ENCODE measurements around the gene NOL9. TPM values are rescaled to one million over a fixed set of nuclear protein-coding genes. Genes with fewer than 3 reads are reported as not detected.
A peak's percentile ranks its signal among the peaks of the same experiment; 100 is the strongest.

NOL9 gene
- total RNA-seq, 3 donors from 2014 or later: 20.0 to 28.3 (median 21.1) TPM

GRCh38 chr1:6584126-6585080 is 30.1 kb upstream of the NOL9 start:
- TF ChIP-seq, protein P1, sequence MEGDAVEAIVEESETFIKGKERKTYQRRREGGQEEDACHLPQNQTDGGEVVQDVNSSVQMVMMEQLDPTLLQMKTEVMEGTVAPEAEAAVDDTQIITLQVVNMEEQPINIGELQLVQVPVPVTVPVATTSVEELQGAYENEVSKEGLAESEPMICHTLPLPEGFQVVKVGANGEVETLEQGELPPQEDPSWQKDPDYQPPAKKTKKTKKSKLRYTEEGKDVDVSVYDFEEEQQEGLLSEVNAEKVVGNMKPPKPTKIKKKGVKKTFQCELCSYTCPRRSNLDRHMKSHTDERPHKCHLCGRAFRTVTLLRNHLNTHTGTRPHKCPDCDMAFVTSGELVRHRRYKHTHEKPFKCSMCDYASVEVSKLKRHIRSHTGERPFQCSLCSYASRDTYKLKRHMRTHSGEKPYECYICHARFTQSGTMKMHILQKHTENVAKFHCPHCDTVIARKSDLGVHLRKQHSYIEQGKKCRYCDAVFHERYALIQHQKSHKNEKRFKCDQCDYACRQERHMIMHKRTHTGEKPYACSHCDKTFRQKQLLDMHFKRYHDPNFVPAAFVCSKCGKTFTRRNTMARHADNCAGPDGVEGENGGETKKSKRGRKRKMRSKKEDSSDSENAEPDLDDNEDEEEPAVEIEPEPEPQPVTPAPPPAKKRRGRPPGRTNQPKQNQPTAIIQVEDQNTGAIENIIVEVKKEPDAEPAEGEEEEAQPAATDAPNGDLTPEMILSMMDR (IDR thresholded peaks at IDR 0.05): no peak
- intact Hi-C loops (cut with DNase I, micrococcal nuclease): no loop called here
- Histone ChIP-seq H3K4me1 (ENCODE audit: low read depth) (peaks cover 33% of the 10 kb centered on the region), H3K4me3 (no peak overlapping the region), H3K36me3 (ENCODE audit: low read depth) (no peaks in the 10 kb centered on the region), H3K9me3 (no peaks in the 10 kb centered on the region)
- ATAC-seq (no peak), DNase-seq (no peak)

GRCh38 chr1:6582370-6582769 is 28.1 kb upstream of the NOL9 start:
- H3K4me1 ChIP-seq (ENCODE audit: low read depth): peaks cover 37% of the 10 kb centered on the region
- peak; percentile 74 for ATAC-seq
- H3K4me3 ChIP-seq: no peak overlapping the region
- intact Hi-C loops (cut with DNase I, micrococcal nuclease): no loop called here
- H3K36me3 ChIP-seq (ENCODE audit: low read depth): no peaks in the 10 kb centered on the region
- H3K9me3 ChIP-seq: no peaks in the 10 kb centered on the region
- DNase-seq: peak; percentile 78 to 98 (median 82)
- TF ChIP-seq, protein P1 (IDR thresholded peaks at IDR 0.05): no peak

GRCh38 chr1:6581561-6582305 is 27.4 kb upstream of the NOL9 start:
- Histone ChIP-seq H3K4me3 (no peak overlapping the region), H3K36me3 (ENCODE audit: low read depth) (no peaks in the 10 kb centered on the region), H3K9me3 (no peaks in the 10 kb centered on the region), H3K4me1 (ENCODE audit: low read depth) (peaks cover 37% of the 10 kb centered on the region)
- intact Hi-C loops (cut with DNase I, micrococcal nuclease): no loop called here
- DNase-seq: peak in 1 of 3 donors; percentile 46
- TF ChIP-seq, protein P1 (IDR thresholded peaks at IDR 0.05): no peak
- ATAC-seq: peak; percentile 19

DNA sequence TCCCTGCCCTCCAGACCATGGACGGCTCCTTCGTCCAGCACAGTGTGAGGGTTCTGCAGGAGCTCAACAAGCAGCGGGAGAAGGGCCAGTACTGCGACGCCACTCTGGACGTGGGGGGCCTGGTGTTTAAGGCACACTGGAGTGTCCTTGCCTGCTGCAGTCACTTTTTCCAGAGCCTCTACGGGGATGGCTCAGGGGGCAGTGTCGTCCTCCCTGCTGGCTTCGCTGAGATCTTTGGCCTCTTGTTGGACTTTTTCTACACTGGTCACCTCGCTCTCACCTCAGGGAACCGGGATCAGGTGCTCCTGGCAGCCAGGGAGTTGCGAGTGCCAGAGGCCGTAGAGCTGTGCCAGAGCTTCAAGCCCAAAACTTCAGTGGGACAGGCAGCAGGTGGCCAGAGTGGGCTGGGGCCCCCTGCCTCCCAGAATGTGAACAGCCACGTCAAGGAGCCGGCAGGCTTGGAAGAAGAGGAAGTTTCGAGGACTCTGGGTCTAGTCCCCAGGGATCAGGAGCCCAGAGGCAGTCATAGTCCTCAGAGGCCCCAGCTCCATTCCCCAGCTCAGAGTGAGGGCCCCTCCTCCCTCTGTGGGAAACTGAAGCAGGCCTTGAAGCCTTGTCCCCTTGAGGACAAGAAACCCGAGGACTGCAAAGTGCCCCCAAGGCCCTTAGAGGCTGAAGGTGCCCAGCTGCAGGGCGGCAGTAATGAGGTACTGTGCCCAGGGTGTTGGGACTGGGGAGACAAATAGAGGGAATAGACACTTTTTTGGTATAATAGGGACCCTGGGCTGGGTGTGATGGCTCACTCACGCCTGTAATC is 26.5 kb upstream of the NOL9 start:
- ATAC-seq: peak; percentile 2
- Histone ChIP-seq H3K9me3 (no peaks in the 10 kb centered on the region), H3K4me3 (peak overlapping the region; percentile 83), H3K36me3 (ENCODE audit: low read depth) (no peaks in the 10 kb centered on the region), H3K4me1 (ENCODE audit: low read depth) (peaks cover 37% of the 10 kb centered on the region)
- intact Hi-C loops (cut with DNase I, micrococcal nuclease): no loop called here
- no peak for DNase-seq
- TF ChIP-seq, protein P1 (IDR thresholded peaks at IDR 0.05): no peak

GRCh38 chr1:6580119-6580592 is 25.8 kb upstream of the NOL9 start:
- Histone ChIP-seq H3K9me3 (no peaks in the 10 kb centered on the region), H3K36me3 (ENCODE audit: low read depth) (no peaks in the 10 kb centered on the region), H3K4me1 (ENCODE audit: low read depth) (peaks cover 37% of the 10 kb centered on the region), H3K4me3 (peak overlapping the region; percentile 83)
- TF ChIP-seq, protein P1 (IDR thresholded peaks at IDR 0.05): no peak
- ATAC-seq (peak; percentile 44), DNase-seq (no peak)
- intact Hi-C loops (cut with DNase I, micrococcal nuclease): no loop called here

Measured in mucosa of descending colon (tissue), 3 donors.